ENCODE results near the gene GPRIN3. TPM values are rescaled to one million over a fixed set of nuclear protein-coding genes. Genes with fewer than 3 reads are reported as not detected.

Gene GPRIN3
- total RNA-seq, 1 donor from 2014 or later, result 94.3 TPM

DNA sequence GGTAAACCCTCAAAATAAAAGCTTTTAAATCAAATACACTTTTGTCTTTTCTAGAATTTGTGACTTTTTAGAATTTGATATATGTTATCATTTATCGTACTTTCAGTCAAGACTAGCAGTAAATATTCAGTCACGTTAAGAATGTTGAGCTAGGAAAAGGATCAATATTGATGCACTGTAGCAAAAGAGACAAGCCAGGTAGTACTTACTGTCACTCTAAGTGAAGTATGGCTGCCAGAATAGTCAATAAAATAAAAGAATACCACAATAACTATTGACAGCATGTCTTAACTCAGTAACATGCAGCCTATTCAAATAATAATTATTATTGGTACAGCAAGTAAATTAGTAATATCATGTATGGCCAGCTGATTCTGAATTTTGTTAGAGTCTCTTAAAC is 43.6 kb upstream of the GPRIN3 start:
- H3K4me3 Mint-ChIP-seq (ENCODE audit: unreplicated experiment), result no peak overlapping the region
- H3K27me3 Mint-ChIP-seq (ENCODE audit: unreplicated experiment), result peaks cover 2% of the 10 kb centered on the region
- H3K9me3 Mint-ChIP-seq (ENCODE audit: unreplicated experiment), result peaks cover 6% of the 10 kb centered on the region

GRCh38 chr4:89347363-89348025 is 39.9 kb upstream of the GPRIN3 start:
- no peak for DNase-seq
- Mint-ChIP-seq H3K27ac (ENCODE audit: unreplicated experiment) (no peak overlapping the region), H3K4me3 (ENCODE audit: unreplicated experiment) (no peak overlapping the region), H3K27me3 (ENCODE audit: unreplicated experiment) (peaks cover 2% of the 10 kb centered on the region), H3K4me1 (ENCODE audit: low read depth, unreplicated experiment) (no peaks in the 10 kb centered on the region), H3K36me3 (ENCODE audit: unreplicated experiment) (peaks cover 20% of the 10 kb centered on the region), H3K9me3 (ENCODE audit: unreplicated experiment) (peaks cover 4% of the 10 kb centered on the region)
- no peak for TF ChIP-seq CTCF (IDR thresholded peaks at IDR 0.05; ENCODE audit: partially characterized antibody, unreplicated experiment)

More for the DNA sequence above, 43.6 kb upstream of the GPRIN3 start:
- DNase-seq, result no peak
- TF ChIP-seq CTCF (IDR thresholded peaks at IDR 0.05; ENCODE audit: partially characterized antibody, unreplicated experiment), result no peak
- Mint-ChIP-seq H3K36me3 (ENCODE audit: unreplicated experiment) (peaks cover 15% of the 10 kb centered on the region), H3K4me1 (ENCODE audit: low read depth, unreplicated experiment) (peaks cover 1% of the 10 kb centered on the region), H3K27ac (ENCODE audit: unreplicated experiment) (no peak overlapping the region)

DNA sequence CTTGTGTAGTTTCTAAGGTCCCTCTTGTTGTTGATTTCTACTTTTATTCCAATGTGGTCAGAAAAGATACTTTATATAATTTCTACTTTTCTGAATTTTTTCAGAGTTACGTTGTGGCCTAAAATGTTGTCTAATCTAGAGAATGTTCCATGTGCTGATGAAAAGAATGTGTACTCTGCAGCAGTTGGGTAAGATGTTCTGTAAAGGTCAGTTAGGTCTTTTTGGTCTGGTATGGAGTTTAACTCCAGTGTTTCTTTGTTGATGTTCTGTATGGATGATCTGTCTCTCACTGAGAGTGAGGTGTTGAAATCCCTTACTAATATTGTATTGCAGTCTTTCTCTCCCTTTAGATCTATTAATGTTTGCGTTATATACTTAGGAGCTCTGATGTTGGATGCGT is 37.0 kb upstream of the GPRIN3 start:
- Mint-ChIP-seq H3K4me3 (ENCODE audit: unreplicated experiment) (no peak overlapping the region), H3K9me3 (ENCODE audit: unreplicated experiment) (peaks cover 4% of the 10 kb centered on the region), H3K36me3 (ENCODE audit: unreplicated experiment) (peaks cover 20% of the 10 kb centered on the region), H3K27ac (ENCODE audit: unreplicated experiment) (no peak overlapping the region), H3K27me3 (ENCODE audit: unreplicated experiment) (peaks cover 2% of the 10 kb centered on the region), H3K4me1 (ENCODE audit: low read depth, unreplicated experiment) (no peaks in the 10 kb centered on the region)
- no peak for DNase-seq
- no peak for TF ChIP-seq CTCF (IDR thresholded peaks at IDR 0.05; ENCODE audit: partially characterized antibody, unreplicated experiment)

- Mint-ChIP-seq H3K9me3 (ENCODE audit: unreplicated experiment) (no peaks in the 10 kb centered on the region), H3K36me3 (ENCODE audit: unreplicated experiment) (no peaks in the 10 kb centered on the region), H3K4me1 (ENCODE audit: low read depth, unreplicated experiment) (no peaks in the 10 kb centered on the region), H3K27me3 (ENCODE audit: unreplicated experiment) (no peaks in the 10 kb centered on the region), H3K4me3 (ENCODE audit: unreplicated experiment) (no peak overlapping the region), H3K27ac (ENCODE audit: unreplicated experiment) (no peak overlapping the region)
- no peak for TF ChIP-seq CTCF (IDR thresholded peaks at IDR 0.05; ENCODE audit: partially characterized antibody, unreplicated experiment)
- no peak for DNase-seq
These were observed 30.6 kb upstream of the GPRIN3 start for GRCh38 chr4:89338206-89338605.

- Mint-ChIP-seq H3K4me3 (ENCODE audit: unreplicated experiment) (no peak overlapping the region), H3K27ac (ENCODE audit: unreplicated experiment) (no peak overlapping the region), H3K4me1 (ENCODE audit: low read depth, unreplicated experiment) (no peaks in the 10 kb centered on the region), H3K9me3 (ENCODE audit: unreplicated experiment) (no peaks in the 10 kb centered on the region), H3K36me3 (ENCODE audit: unreplicated experiment) (no peaks in the 10 kb centered on the region), H3K27me3 (ENCODE audit: unreplicated experiment) (no peaks in the 10 kb centered on the region)
- TF ChIP-seq CTCF (IDR thresholded peaks at IDR 0.05; ENCODE audit: partially characterized antibody, unreplicated experiment), result no peak
- DNase-seq, result no peak
These were observed 30.1 kb upstream of the GPRIN3 start for GRCh38 chr4:89337681-89338080.

Data from glutamatergic neuron (in vitro differentiated cells).